Nephron (organoid): ENCODE measurements around the gene FAM120B.

Experiments
- H3K27ac Mint-ChIP-seq, 3 experiments: 2 replicates each; pipeline ENCODE4 v1.8.0; 2020; ENCODE audit warnings: mixed read lengths in 3 of 3, mild to moderate bottlenecking in 2 of 3, moderate library complexity in 1 of 3
- H3K27me3 Mint-ChIP-seq: 2 replicates; pipeline ENCODE4 v1.8.0; 2021; ENCODE audit warnings: low read depth, mild to moderate bottlenecking, moderate library complexity, mixed read lengths
- H3K36me3 Mint-ChIP-seq: 2 replicates; pipeline ENCODE4 v1.8.0; 2020; ENCODE audit warnings: low read depth, mixed read lengths
- H3K4me1 Mint-ChIP-seq: 2 replicates; pipeline ENCODE4 v1.8.0; 2020; ENCODE audit warnings: mixed read lengths
- H3K4me3 Mint-ChIP-seq, 3 experiments: 2 replicates each; pipeline ENCODE4 v1.8.0; 2020; ENCODE audit warnings: mild to moderate bottlenecking in 3 of 3, mixed read lengths in 3 of 3, moderate library complexity in 2 of 3
- H3K9me3 Mint-ChIP-seq: 2 replicates; pipeline ENCODE4 v1.8.0; 2020; ENCODE audit warnings: mixed read lengths
- TF ChIP-seq, protein P1 (sequence below), 3 experiments: fragments of 200-600 bp; sonication (generic); IDR thresholded peaks; one replicate each; pipeline ENCODE4 v1.5.0; 2021; ENCODE audit warnings: antibody characterized with exemption in 3 of 3; ENCODE audit not compliant: unreplicated experiment in 3 of 3

The FAM120B gene

GRCh38 chr6:170306324-170307079 is at the start of gene FAM120B:
FAM120B (plus strand) TSS chr6:170306758; CDS start chr6:170317391, 10,633 bp downstream.
- Mint-ChIP-seq H3K36me3 (peaks cover 21% of the 10 kb centered on the region), H3K4me3 (peak within 1 kb of the TSS; percentile 92 to 97 (median 95)), H3K4me1 (peaks cover 36% of the 10 kb centered on the region), H3K9me3 (peaks cover 13% of the 10 kb centered on the region), H3K27ac (peak within 1 kb of the TSS; percentile 61 to 92 (median 89)), H3K27me3 (peaks cover 5% of the 10 kb centered on the region)
- TF ChIP-seq, protein P1, sequence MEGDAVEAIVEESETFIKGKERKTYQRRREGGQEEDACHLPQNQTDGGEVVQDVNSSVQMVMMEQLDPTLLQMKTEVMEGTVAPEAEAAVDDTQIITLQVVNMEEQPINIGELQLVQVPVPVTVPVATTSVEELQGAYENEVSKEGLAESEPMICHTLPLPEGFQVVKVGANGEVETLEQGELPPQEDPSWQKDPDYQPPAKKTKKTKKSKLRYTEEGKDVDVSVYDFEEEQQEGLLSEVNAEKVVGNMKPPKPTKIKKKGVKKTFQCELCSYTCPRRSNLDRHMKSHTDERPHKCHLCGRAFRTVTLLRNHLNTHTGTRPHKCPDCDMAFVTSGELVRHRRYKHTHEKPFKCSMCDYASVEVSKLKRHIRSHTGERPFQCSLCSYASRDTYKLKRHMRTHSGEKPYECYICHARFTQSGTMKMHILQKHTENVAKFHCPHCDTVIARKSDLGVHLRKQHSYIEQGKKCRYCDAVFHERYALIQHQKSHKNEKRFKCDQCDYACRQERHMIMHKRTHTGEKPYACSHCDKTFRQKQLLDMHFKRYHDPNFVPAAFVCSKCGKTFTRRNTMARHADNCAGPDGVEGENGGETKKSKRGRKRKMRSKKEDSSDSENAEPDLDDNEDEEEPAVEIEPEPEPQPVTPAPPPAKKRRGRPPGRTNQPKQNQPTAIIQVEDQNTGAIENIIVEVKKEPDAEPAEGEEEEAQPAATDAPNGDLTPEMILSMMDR (IDR thresholded peaks at IDR 0.05; ENCODE audit: unreplicated experiment in 3 of 3), result no peak

- Mint-ChIP-seq H3K27me3 (peaks cover 17% of the 10 kb centered on the region), H3K4me3 (no peak overlapping the region), H3K36me3 (no peaks in the 10 kb centered on the region), H3K9me3 (peaks cover 5% of the 10 kb centered on the region), H3K27ac (no peak overlapping the region), H3K4me1 (peaks cover 16% of the 10 kb centered on the region)
- TF ChIP-seq, protein P1 (IDR thresholded peaks at IDR 0.05; ENCODE audit: unreplicated experiment in 3 of 3), result no peak
These were observed 49.2 kb upstream of the FAM120B start for GRCh38 chr6:170257376-170257775.

DNA sequence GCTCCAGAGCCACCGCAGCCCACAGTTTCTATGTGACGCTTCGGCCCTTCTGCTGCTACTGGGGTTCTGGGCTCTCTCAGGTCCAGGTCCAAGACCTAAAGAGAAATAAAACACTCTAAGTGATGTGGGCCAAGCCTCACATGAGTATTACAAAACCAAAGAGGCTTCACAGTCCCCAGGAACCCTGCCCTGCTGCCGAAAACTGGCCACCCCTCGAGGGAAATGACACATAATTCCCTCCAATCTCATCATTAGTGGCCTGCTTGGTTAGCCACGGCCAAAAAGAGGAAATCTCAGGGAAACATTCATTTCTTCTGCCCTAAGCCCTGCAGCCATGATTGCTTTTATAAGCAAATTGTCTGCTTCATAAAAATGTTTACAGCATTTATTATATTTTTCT is 48.2 kb upstream of the FAM120B start:
- Mint-ChIP-seq H3K9me3 (peaks cover 5% of the 10 kb centered on the region), H3K36me3 (no peaks in the 10 kb centered on the region), H3K27me3 (peaks cover 17% of the 10 kb centered on the region), H3K4me1 (peaks cover 16% of the 10 kb centered on the region), H3K4me3 (no peak overlapping the region), H3K27ac (no peak overlapping the region)
- TF ChIP-seq, protein P1 (IDR thresholded peaks at IDR 0.05; ENCODE audit: unreplicated experiment in 3 of 3), result no peak

DNA sequence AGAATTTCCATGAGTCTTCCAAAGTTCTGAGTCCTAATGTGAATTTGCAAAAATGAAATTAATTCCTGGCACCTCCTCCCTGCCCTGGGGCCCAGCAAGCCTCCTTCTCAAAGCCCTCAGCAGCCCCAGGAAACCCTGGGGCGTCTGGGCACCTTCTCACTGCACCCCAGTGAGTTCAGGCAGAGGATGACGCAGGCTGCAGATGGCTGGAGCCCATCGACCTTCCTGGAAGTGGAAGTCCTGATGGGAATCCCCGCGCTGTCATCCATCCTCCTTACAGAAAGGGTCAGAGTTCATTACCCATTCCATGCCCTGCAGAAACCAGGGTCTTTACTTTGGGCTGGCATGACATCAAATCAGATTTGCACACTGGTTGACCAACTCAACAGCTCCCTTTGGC is 47.3 kb upstream of the FAM120B start:
- H3K36me3 Mint-ChIP-seq, result no peaks in the 10 kb centered on the region
- peaks cover 17% of the 10 kb centered on the region for H3K27me3 Mint-ChIP-seq
- H3K9me3 Mint-ChIP-seq, result peaks cover 5% of the 10 kb centered on the region
- TF ChIP-seq, protein P1 (IDR thresholded peaks at IDR 0.05; ENCODE audit: unreplicated experiment in 3 of 3), result no peak
- H3K4me3 Mint-ChIP-seq, result no peak overlapping the region
- H3K4me1 Mint-ChIP-seq, result peaks cover 19% of the 10 kb centered on the region
- no peak overlapping the region for H3K27ac Mint-ChIP-seq

GRCh38 chr6:170260686-170261085 is 45.9 kb upstream of the FAM120B start:
- TF ChIP-seq, protein P1 (IDR thresholded peaks at IDR 0.05; ENCODE audit: unreplicated experiment in 3 of 3), result no peak
- H3K27me3 Mint-ChIP-seq, result peaks cover 21% of the 10 kb centered on the region
- H3K9me3 Mint-ChIP-seq, result no peaks in the 10 kb centered on the region
- peaks cover 27% of the 10 kb centered on the region for H3K4me1 Mint-ChIP-seq
- no peak overlapping the region for H3K4me3 Mint-ChIP-seq
- no peak overlapping the region for H3K27ac Mint-ChIP-seq
- H3K36me3 Mint-ChIP-seq, result no peaks in the 10 kb centered on the region
